Breast epithelium (tissue), 4 donors: ENCODE measurements around the gene LRRC38. TPM values are rescaled to one million over a fixed set of nuclear protein-coding genes. Genes with fewer than 3 reads are reported as not detected.
"Not testable (repeated sequence)": the region's sequence is repeated elsewhere in the genome, so short reads cannot be mapped to it uniquely, and the experiment has no call there.

Experiments used
- DNase-seq, 2 donors: peaks; one replicate each; pipeline ENCODE4 v3.0.0-alpha.2; 2019; ENCODE audit warnings: low spot score in 2 of 2
- H3K27ac ChIP-seq, 2 donors: fragments of 200-600 bp; sonication (generic) in 1 of 2; one replicate each; pipeline ENCODE4 v1.5.1; 2016 to 2019; ENCODE audit warnings: mild to moderate bottlenecking in 1 of 2
- H3K27me3 ChIP-seq, 2 donors: fragments of 200-600 bp; sonication (generic) in 1 of 2; one replicate each; pipeline versions ENCODE4 v1.5.1 to v1.6.0; 2017 to 2019; ENCODE audit warnings: control low read depth in 1 of 2, mild to moderate bottlenecking in 1 of 2
- H3K36me3 ChIP-seq: fragments of 200-600 bp; one replicate; pipeline ENCODE4 v1.5.1; 2019
- H3K4me1 ChIP-seq, 2 donors: fragments of 200-600 bp; sonication (generic); one replicate each; pipeline ENCODE4 v1.5.1; 2016 to 2019; ENCODE audit warnings: control low read depth in 1 of 2
- H3K4me3 ChIP-seq, 3 donors: fragments of 200-600 bp; sonication (generic); 1 replicate in 2 of 3; 2 replicates in 1 of 3; pipeline ENCODE4 v1.5.1; 2016 to 2019; ENCODE audit warnings: mild to moderate bottlenecking in 3 of 3, moderate library complexity in 2 of 3
- H3K9me3 ChIP-seq, 2 donors: fragments of 200-600 bp; sonication (generic) in 1 of 2; one replicate each; pipeline ENCODE4 v1.5.1; 2016 to 2019; ENCODE audit warnings: control low read depth in 1 of 2
- POLR2A ChIP-seq: fragments of 450-650 bp; IDR thresholded peaks from one replicate; pipeline ENCODE4 v1.6.1; 2016; ENCODE audit warnings: antibody characterized with exemption, mild to moderate bottlenecking, moderate library complexity
- POLR2AphosphoS5 ChIP-seq, 3 donors: sonication (generic); formaldehyde crosslinking; IDR thresholded peaks; one replicate each; pipeline ENCODE4 v1.6.1; 2017; ENCODE audit warnings: antibody characterized with exemption in 3 of 3
- intact Hi-C: fragments of 100-400 bp; cut with DNase I; formaldehyde crosslinking; loops from one replicate; pipeline ENCODE4 v1.15.1; 2023; ENCODE audit warnings: low total_unique reads
- total RNA-seq, 3 donors: library from RNA; depleted of rRNA; stranded (reverse); fragments of >200 nt; gene quantifications; one replicate each; pipeline ENCODE4 v1.1.0, GENCODE V29; 2016
- TF ChIP-seq, protein P1 (sequence below), 3 donors: fragments of 450-650 bp; IDR thresholded peaks; one replicate each; pipeline ENCODE4 v1.5.1; 2016 to 2017; ENCODE audit warnings: antibody characterized with exemption in 3 of 3, mild to moderate bottlenecking in 3 of 3, moderate library complexity in 3 of 3

The LRRC38 gene
- total RNA-seq, 3 donors from 2014 or later = 0.15 TPM; not detected in 2

GRCh38 chr1:13443335-13443979 lies 70.3 kb downstream of the LRRC38 start:
- intact Hi-C loops = no loop called here
- Histone ChIP-seq H3K27me3 (no peaks in the 10 kb centered on the region), H3K27ac (no peak overlapping the region), H3K9me3 (no peaks in the 10 kb centered on the region), H3K36me3 (no peaks in the 10 kb centered on the region), H3K4me3 (no peak overlapping the region), H3K4me1 (no peaks in the 10 kb centered on the region)
- TF ChIP-seq POLR2AphosphoS5 (IDR thresholded peaks at IDR 0.05) = no peak
- TF ChIP-seq POLR2A = no peak
- TF ChIP-seq, protein P1, sequence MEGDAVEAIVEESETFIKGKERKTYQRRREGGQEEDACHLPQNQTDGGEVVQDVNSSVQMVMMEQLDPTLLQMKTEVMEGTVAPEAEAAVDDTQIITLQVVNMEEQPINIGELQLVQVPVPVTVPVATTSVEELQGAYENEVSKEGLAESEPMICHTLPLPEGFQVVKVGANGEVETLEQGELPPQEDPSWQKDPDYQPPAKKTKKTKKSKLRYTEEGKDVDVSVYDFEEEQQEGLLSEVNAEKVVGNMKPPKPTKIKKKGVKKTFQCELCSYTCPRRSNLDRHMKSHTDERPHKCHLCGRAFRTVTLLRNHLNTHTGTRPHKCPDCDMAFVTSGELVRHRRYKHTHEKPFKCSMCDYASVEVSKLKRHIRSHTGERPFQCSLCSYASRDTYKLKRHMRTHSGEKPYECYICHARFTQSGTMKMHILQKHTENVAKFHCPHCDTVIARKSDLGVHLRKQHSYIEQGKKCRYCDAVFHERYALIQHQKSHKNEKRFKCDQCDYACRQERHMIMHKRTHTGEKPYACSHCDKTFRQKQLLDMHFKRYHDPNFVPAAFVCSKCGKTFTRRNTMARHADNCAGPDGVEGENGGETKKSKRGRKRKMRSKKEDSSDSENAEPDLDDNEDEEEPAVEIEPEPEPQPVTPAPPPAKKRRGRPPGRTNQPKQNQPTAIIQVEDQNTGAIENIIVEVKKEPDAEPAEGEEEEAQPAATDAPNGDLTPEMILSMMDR (IDR thresholded peaks at IDR 0.05) = no peak
- DNase-seq = no peak

DNA sequence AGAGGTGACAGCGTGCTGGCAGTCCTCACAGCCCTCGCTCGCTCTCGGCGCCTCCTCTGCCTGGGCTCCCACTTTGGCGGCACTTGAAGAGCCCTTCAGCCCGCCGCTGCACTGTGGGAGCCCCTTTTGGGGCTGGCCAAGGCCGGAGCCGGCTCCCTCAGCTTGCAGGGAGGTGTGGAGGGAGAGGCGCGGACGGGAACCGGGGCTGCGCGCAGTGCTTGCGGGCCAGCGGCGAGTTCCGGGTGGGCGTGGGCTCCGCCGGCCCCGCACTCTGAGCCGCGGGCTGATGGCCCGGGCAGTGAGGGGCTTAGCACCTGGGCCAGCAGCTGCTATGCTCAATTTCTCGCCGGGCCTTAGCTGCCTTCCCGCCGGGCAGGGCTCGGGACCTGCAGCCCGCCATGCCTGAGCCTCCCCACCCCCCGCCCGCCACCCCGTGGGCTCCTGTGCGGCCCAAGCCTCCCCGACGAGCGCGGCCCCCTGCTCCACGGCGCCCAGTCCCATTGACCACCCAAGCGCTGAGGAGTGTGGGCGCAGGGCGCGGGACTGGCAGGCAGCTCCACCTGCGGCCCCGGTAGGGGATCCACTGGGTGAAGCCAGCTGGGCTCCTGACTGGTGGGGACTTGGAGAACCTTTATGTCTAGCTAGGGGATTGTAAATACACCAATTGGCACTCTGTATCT lies 74.6 kb downstream of the LRRC38 start:
- DNase-seq, H3K4me1 ChIP-seq, intact Hi-C loops, H3K27ac ChIP-seq, H3K27me3 ChIP-seq, H3K4me3 ChIP-seq, H3K9me3 ChIP-seq, H3K36me3 ChIP-seq: not testable (repeated sequence)

GRCh38 chr1:13435458-13435857 lies 78.3 kb downstream of the LRRC38 start:
- peaks cover 0 to 12% of the 10 kb centered on the region in 2 donors for H3K27me3 ChIP-seq
- no peak overlapping the region for H3K27ac ChIP-seq
- no peaks in the 10 kb centered on the region for H3K36me3 ChIP-seq
- TF ChIP-seq, protein P1 (IDR thresholded peaks at IDR 0.05) = no peak
- no peak for TF ChIP-seq POLR2AphosphoS5 (IDR thresholded peaks at IDR 0.05)
- TF ChIP-seq POLR2A = no peak
- no peak overlapping the region for H3K4me3 ChIP-seq
- intact Hi-C loops = no loop called here
- H3K4me1 ChIP-seq = no peaks in the 10 kb centered on the region
- peaks cover 0 to 13% of the 10 kb centered on the region in 2 donors for H3K9me3 ChIP-seq
- no peak for DNase-seq

DNA sequence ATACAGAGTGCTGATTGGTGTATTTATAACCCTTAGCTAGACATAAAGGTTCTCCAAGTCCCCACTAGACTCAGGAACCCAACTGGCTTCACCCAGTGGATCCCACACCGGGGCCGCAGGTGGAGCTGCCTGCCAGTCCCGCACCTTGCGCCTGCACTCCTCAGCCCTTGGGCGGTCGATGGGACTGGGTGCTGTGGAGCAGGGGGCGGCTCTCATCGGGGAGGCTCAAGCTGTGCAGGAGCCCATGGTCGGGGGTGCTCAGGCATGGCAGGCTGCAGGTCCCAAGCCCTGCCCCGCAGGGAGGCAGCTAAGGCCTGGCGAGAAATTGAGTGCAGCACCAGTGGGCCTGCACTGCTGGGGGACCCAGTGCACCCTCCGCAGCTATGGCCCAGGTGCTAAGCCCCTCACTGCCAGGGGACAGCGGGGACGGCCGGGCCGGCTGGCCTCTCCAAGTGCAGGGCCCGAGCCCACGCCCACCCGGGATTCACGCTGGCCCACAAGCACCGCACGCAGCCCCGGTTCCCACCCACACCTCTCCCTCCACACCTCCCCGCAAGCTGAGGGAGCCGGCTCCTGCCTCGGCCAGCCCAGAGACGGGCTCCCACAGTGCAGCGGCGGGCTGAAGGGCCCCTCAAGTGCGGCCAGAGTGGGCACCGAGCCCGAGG lies 80.0 kb downstream of the LRRC38 start:
- H3K27me3 ChIP-seq = peaks cover 0 to 12% of the 10 kb centered on the region in 2 donors
- intact Hi-C loops, H3K4me3 ChIP-seq, H3K36me3 ChIP-seq, H3K27ac ChIP-seq, H3K4me1 ChIP-seq, DNase-seq: not testable (repeated sequence)
- H3K9me3 ChIP-seq = peaks cover 0 to 14% of the 10 kb centered on the region in 2 donors

DNA sequence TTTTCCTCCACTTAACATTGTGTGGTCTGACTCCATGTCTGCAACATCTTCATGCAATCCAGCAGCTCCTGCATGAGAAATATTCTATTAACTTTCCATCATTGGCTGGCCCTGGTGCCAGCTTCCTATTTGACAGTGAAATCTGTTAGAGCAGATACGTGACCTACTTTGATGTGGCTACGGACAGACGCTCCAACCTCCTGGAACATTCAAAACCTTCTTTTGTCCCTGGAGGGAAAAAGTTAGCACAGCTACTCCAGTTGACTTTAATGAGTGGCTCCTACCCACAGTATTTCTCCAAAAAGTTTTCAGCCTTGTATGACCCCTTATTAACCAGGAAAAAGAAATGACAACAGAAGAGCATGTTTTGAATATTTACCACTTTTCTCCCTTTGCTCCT lies 81.6 kb downstream of the LRRC38 start:
- Histone ChIP-seq H3K4me1 (no peaks in the 10 kb centered on the region), H3K36me3 (no peaks in the 10 kb centered on the region), H3K27ac (no peak overlapping the region), H3K27me3 (peaks cover 0 to 12% of the 10 kb centered on the region in 2 donors), H3K9me3 (peaks cover 0 to 14% of the 10 kb centered on the region in 2 donors), H3K4me3 (no peak overlapping the region)
- intact Hi-C loops = no loop called here
- DNase-seq = no peak
- TF ChIP-seq, protein P1 (IDR thresholded peaks at IDR 0.05) = no peak
- TF ChIP-seq POLR2AphosphoS5 (IDR thresholded peaks at IDR 0.05) (no peak), POLR2A (no peak)

- Histone ChIP-seq H3K4me3 (no peak overlapping the region), H3K27me3 (peaks cover 0 to 4% of the 10 kb centered on the region in 2 donors), H3K36me3 (no peaks in the 10 kb centered on the region), H3K9me3 (peaks cover 0 to 14% of the 10 kb centered on the region in 2 donors), H3K27ac (no peak overlapping the region), H3K4me1 (no peaks in the 10 kb centered on the region)
- no peak for DNase-seq
- no peak for TF ChIP-seq POLR2A
- TF ChIP-seq, protein P1 (IDR thresholded peaks at IDR 0.05) = no peak
- TF ChIP-seq POLR2AphosphoS5 (IDR thresholded peaks at IDR 0.05) = no peak
- intact Hi-C loops = no loop called here
Measured at GRCh38 chr1:13430495-13430894, 83.3 kb downstream of the LRRC38 start.
